Vagina (tissue), 2 donors: ENCODE data around the gene BAG3. TPM values are rescaled to one million over a fixed set of nuclear protein-coding genes. Genes with fewer than 3 reads are reported as not detected.

Experiments
- DNase-seq, 2 donors: peaks; one replicate each; pipeline ENCODE4 v3.0.0-alpha.2; 2017; ENCODE audit errors: extremely low spot score in 2 of 2
- H3K27ac ChIP-seq: fragments of 200-600 bp; sonication (generic); one replicate; pipeline ENCODE4 v1.5.1; 2019
- H3K27me3 ChIP-seq: fragments of 200-600 bp; sonication (generic); one replicate; pipeline ENCODE4 v1.5.1; 2019
- H3K36me3 ChIP-seq, 2 donors: fragments of 200-600 bp; sonication (generic); one replicate each; pipeline ENCODE4 v1.5.1; 2017 to 2019
- H3K4me1 ChIP-seq: fragments of 200-600 bp; sonication (generic); one replicate; pipeline ENCODE4 v1.5.1; 2019
- H3K4me3 ChIP-seq, 2 donors: fragments of 200-600 bp; sonication (generic); 1 replicate in 1 of 2; 2 replicates in 1 of 2; pipeline ENCODE4 v1.5.1; 2016 to 2019
- H3K9me3 ChIP-seq: fragments of 200-600 bp; sonication (generic); one replicate; pipeline ENCODE4 v1.5.1; 2019
- POLR2A ChIP-seq, 2 donors: fragments of 450-650 bp; IDR thresholded peaks; one replicate each; pipeline ENCODE4 v1.6.1; 2017; ENCODE audit warnings: antibody characterized with exemption in 2 of 2, mild to moderate bottlenecking in 2 of 2, moderate library complexity in 2 of 2
- POLR2AphosphoS5 ChIP-seq, 2 donors: sonication (generic); formaldehyde crosslinking; IDR thresholded peaks; one replicate each; pipeline ENCODE4 v1.9.0; 2017; ENCODE audit warnings: antibody characterized with exemption in 2 of 2, mild to moderate bottlenecking in 2 of 2, low read depth in 1 of 2; ENCODE audit not compliant: insufficient read depth in 1 of 2
- intact Hi-C: fragments of 100-400 bp; cut with DNase I; formaldehyde crosslinking; loops from one replicate; pipeline ENCODE4 v1.15.1; 2023
- total RNA-seq: library from RNA; depleted of rRNA; stranded (reverse); fragments of >200 nt; gene quantifications from one replicate; pipeline ENCODE4 v1.2.3, GENCODE V29; 2016
- TF ChIP-seq, protein P1 (sequence below), 3 experiments: fragments of 450-650 bp in 2 of 3; fragments of 200-600 bp in 1 of 3; sonication (generic) in 1 of 3; IDR thresholded peaks; one replicate each; pipeline ENCODE4 v1.5.1; 2017 to 2019; ENCODE audit warnings: antibody characterized with exemption in 3 of 3, mild to moderate bottlenecking in 2 of 3, moderate library complexity in 2 of 3

Gene BAG3
- total RNA-seq, 1 donor from 2014 or later = 69.0 TPM

DNA sequence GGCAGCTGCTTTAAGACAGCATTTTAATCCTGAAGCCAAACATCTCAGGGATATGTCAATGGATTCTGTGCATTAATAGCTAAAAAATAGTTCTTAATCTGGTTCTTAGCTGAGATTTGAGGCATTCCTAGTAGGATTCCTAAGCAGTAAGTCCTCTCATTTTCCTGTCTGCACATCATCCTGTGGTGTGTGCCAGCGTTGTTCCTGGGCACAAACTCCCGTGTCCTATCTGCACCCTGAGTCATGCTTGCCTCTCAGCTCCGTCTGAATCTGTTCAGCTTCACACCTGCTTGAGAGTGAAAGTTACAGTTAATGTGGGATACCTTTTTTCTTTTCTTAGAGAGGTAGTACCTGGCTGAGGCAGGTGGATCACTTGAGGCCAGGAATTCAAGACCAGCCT, 19.5 kb downstream of the BAG3 start:
- H3K36me3 ChIP-seq = peaks cover 0 to 47% of the 10 kb centered on the region in 2 donors
- TF ChIP-seq, protein P1, sequence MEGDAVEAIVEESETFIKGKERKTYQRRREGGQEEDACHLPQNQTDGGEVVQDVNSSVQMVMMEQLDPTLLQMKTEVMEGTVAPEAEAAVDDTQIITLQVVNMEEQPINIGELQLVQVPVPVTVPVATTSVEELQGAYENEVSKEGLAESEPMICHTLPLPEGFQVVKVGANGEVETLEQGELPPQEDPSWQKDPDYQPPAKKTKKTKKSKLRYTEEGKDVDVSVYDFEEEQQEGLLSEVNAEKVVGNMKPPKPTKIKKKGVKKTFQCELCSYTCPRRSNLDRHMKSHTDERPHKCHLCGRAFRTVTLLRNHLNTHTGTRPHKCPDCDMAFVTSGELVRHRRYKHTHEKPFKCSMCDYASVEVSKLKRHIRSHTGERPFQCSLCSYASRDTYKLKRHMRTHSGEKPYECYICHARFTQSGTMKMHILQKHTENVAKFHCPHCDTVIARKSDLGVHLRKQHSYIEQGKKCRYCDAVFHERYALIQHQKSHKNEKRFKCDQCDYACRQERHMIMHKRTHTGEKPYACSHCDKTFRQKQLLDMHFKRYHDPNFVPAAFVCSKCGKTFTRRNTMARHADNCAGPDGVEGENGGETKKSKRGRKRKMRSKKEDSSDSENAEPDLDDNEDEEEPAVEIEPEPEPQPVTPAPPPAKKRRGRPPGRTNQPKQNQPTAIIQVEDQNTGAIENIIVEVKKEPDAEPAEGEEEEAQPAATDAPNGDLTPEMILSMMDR (IDR thresholded peaks at IDR 0.05) = no peak
- TF ChIP-seq POLR2AphosphoS5 (IDR thresholded peaks at IDR 0.05; ENCODE audit: insufficient read depth in 1 of 2, low read depth in 1 of 2) = no peak
- TF ChIP-seq POLR2A (IDR thresholded peaks at IDR 0.05) = no peak
- intact Hi-C loops = no loop called here
- H3K27me3 ChIP-seq = no peaks in the 10 kb centered on the region
- peaks cover 50% of the 10 kb centered on the region for H3K4me1 ChIP-seq
- no peak for DNase-seq
- no peaks in the 10 kb centered on the region for H3K9me3 ChIP-seq
- H3K27ac ChIP-seq = no peak overlapping the region
- H3K4me3 ChIP-seq = no peak overlapping the region

DNA sequence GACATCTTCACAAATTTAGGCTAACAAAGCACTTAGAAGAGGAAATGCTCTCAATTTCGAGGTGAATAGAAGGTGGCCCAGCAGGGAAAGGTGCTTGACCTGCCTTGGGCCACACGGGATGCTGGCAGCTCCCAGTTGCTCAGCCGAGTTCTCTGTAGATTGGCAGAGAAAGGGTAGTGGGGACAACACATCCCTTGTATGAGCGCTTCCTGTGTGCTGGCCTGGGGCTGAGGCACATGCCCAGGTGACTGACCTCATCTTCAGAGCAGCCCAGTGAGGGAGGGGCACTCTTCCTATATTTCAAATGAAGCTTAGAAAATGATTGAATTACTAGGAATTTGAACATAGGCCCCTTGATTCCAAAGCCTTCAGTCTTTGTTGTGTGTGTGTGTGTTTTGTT, 20.2 kb downstream of the BAG3 start:
- H3K27me3 ChIP-seq = no peaks in the 10 kb centered on the region
- intact Hi-C loops = no loop called here
- no peak for DNase-seq
- H3K4me1 ChIP-seq = peaks cover 44% of the 10 kb centered on the region
- TF ChIP-seq POLR2AphosphoS5 (IDR thresholded peaks at IDR 0.05; ENCODE audit: insufficient read depth in 1 of 2, low read depth in 1 of 2) = no peak
- TF ChIP-seq, protein P1 (IDR thresholded peaks at IDR 0.05) = no peak
- TF ChIP-seq POLR2A (IDR thresholded peaks at IDR 0.05) = no peak
- H3K4me3 ChIP-seq = no peak overlapping the region
- peaks cover 0 to 49% of the 10 kb centered on the region in 2 donors for H3K36me3 ChIP-seq
- no peak overlapping the region for H3K27ac ChIP-seq
- no peaks in the 10 kb centered on the region for H3K9me3 ChIP-seq

DNA sequence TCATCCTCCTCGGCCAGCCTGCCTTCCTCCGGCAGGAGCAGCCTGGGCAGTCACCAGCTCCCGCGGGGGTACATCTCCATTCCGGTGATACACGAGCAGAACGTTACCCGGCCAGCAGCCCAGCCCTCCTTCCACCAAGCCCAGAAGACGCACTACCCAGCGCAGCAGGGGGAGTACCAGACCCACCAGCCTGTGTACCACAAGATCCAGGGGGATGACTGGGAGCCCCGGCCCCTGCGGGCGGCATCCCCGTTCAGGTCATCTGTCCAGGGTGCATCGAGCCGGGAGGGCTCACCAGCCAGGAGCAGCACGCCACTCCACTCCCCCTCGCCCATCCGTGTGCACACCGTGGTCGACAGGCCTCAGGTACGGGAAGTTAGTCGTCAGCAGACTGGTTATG, 21.1 kb downstream of the BAG3 start:
- DNase-seq = no peak
- intact Hi-C loops = no loop called here
- peaks cover 0 to 56% of the 10 kb centered on the region in 2 donors for H3K36me3 ChIP-seq
- H3K4me3 ChIP-seq = no peak overlapping the region
- no peak overlapping the region for H3K27ac ChIP-seq
- no peaks in the 10 kb centered on the region for H3K27me3 ChIP-seq
- no peak for TF ChIP-seq POLR2A (IDR thresholded peaks at IDR 0.05)
- TF ChIP-seq, protein P1 (IDR thresholded peaks at IDR 0.05) = no peak
- peaks cover 44% of the 10 kb centered on the region for H3K4me1 ChIP-seq
- H3K9me3 ChIP-seq = no peaks in the 10 kb centered on the region

DNA sequence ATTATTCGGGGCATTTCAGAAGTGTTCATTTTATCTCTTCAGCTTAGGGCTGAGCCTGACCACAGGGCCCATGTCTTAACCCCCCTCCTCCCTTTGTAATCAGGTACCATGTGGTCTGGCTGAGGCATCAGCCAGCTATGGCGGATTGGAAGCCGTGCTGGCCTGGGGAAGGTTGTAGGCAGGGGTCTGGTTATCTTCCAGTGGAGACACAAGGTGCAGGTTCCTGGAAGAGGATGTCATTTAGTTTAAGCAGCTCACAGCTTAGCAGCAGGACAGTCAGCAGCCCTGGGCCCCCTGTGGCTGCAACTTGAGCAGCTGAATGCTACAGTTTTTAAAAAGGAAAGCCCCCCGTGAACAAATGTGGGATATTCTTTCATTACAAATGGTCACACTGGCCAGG, 22.1 kb downstream of the BAG3 start:
- intact Hi-C loops = no loop called here
- H3K36me3 ChIP-seq = peaks cover 0 to 65% of the 10 kb centered on the region in 2 donors
- TF ChIP-seq, protein P1 (IDR thresholded peaks at IDR 0.05) = no peak
- TF ChIP-seq POLR2AphosphoS5 (IDR thresholded peaks at IDR 0.05; ENCODE audit: insufficient read depth in 1 of 2, low read depth in 1 of 2) = no peak
- no peak for TF ChIP-seq POLR2A (IDR thresholded peaks at IDR 0.05)
- H3K4me1 ChIP-seq = peaks cover 39% of the 10 kb centered on the region
- H3K27me3 ChIP-seq = no peaks in the 10 kb centered on the region
- no peak overlapping the region for H3K27ac ChIP-seq
- no peak overlapping the region for H3K4me3 ChIP-seq
- no peaks in the 10 kb centered on the region for H3K9me3 ChIP-seq
- DNase-seq = no peak

DNA sequence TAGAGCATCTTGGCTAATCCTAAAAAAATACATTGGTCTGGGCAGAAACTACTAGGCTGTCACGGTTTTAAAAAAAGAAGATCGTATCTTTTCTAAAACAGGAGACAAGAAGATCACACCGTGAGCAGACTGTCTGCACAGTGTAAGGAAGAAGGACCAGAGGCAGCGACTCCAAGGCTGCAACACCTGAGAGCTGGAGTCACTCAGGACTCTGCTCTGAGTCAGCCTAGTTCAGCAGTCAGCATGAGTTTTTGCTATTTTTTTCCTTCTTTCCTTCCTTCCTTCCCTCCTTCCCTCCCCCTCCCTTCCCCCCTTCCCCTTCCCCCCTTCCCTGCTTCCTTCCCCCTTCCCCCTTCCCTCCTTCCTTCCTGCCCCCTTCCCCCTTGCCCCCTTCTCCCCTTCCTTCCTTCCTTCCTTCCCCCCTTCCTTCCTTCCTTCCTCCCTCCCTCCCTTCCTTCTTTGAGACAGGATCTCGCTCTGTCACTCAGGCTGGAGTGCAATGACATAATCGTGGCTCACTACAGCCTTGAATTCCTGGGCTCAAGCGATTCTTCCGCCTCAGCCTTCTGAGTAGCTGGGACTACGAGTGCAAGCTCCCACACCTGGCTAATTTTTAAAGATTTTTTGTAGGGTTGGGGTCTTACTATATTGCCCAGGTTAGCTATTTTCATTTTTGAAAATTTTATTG, 24.4 kb downstream of the BAG3 start:
- no peaks in the 10 kb centered on the region for H3K9me3 ChIP-seq
- peaks cover 0 to 57% of the 10 kb centered on the region in 2 donors for H3K36me3 ChIP-seq
- no peak overlapping the region for H3K4me3 ChIP-seq
- TF ChIP-seq POLR2AphosphoS5 (IDR thresholded peaks at IDR 0.05; ENCODE audit: insufficient read depth in 1 of 2, low read depth in 1 of 2) = no peak
- TF ChIP-seq POLR2A (IDR thresholded peaks at IDR 0.05) = no peak
- TF ChIP-seq, protein P1 (IDR thresholded peaks at IDR 0.05) = no peak
- H3K27me3 ChIP-seq = no peaks in the 10 kb centered on the region
- peaks cover 39% of the 10 kb centered on the region for H3K4me1 ChIP-seq
- no peak for DNase-seq
- H3K27ac ChIP-seq = peak overlapping the region; percentile 68
- intact Hi-C loops = no loop called here
